Muscle of back (tissue), 11 donors: ENCODE measurements around the gene TK1. TPM values are rescaled to one million over a fixed set of nuclear protein-coding genes. Genes with fewer than 3 reads are reported as not detected.
"Not testable (repeated sequence)": the region's sequence is repeated elsewhere in the genome, so short reads cannot be mapped to it uniquely, and the experiment has no call there.

ENCODE experiments used
- DNase-seq, 3 donors: peaks; one replicate each; pipeline versions ENCODE4 v3.0.0 to v3.0.0-alpha.2; 2013
- polyA plus RNA-seq, 10 donors: library from polyadenylated mRNA; unstranded; fragments of 120-200 nt; gene quantifications; one replicate each; pipeline ENCODE4 v1.2.1, GENCODE V29; 2013; ENCODE audit not compliant: insufficient read length in 10 of 10

TK1 gene
- polyA plus RNA-seq, 10 donors = 12.7 to 40.5 (median 19.7) TPM

DNA sequence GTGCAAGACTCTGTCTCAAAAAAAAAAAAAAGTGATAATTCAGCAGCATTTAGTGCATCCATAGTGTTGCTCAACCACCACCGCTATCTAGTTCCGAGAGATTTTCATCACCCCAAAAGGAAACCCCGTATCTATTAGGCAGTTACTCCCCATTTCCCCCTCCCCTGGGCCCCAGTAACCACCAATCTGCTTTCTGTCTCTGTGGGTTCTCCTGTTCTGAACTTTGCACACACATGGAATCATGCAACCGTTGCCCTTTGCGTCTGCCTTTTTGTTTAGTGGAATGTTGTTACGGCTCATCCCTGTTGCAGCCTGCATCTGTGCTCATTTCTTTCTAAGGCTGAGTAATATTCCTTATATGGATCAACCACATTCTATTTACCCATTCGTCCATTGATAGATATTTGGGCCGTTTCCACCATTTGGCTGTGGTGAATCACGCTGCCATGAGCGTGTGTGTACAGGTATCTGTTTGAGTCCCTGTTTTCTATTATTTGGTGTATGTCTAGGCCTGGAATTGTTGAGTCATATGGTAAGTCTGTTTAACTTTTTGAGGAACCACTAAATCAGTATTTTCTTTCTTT, 27.2 kb downstream of the TK1 start:
- no peak for DNase-seq

GRCh38 chr17:78154903-78155811, 31.7 kb downstream of the TK1 start:
- DNase-seq = no peak

DNA sequence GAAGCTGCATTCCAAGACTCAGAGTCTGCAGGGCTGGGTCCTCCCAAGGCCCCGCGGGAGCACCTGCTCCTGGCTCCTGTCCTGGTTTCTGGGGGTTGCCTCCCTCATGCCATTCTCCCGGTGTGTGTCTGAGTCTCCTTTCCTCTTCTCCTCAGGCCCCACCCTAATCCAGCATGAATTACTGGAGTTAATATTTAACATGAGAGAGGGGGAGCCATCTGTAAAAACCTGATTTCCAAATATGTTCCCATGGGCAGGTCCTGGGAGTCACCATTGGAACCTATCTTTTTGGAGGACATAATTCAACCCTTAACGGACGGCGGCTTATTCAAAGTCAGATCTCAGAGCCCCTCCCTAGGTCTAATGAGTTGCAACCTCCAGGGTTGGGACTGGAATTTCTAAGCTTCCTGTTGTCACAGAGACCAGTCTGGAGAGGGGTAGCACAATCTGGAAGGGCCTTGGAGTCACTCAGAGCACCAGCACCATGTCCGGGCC, 35.3 kb downstream of the TK1 start:
- DNase-seq = no peak

GRCh38 chr17:78148286-78149016, 38.4 kb downstream of the TK1 start:
- no peak for DNase-seq

- DNase-seq = no peak
Measured at GRCh38 chr17:78147315-78147998, 39.4 kb downstream of the TK1 start.

- DNase-seq = no peak
Measured at GRCh38 chr17:78146881-78147280, 40.0 kb downstream of the TK1 start.

- no peak for DNase-seq
Measured at GRCh38 chr17:78146471-78146869, 40.4 kb downstream of the TK1 start.

DNA sequence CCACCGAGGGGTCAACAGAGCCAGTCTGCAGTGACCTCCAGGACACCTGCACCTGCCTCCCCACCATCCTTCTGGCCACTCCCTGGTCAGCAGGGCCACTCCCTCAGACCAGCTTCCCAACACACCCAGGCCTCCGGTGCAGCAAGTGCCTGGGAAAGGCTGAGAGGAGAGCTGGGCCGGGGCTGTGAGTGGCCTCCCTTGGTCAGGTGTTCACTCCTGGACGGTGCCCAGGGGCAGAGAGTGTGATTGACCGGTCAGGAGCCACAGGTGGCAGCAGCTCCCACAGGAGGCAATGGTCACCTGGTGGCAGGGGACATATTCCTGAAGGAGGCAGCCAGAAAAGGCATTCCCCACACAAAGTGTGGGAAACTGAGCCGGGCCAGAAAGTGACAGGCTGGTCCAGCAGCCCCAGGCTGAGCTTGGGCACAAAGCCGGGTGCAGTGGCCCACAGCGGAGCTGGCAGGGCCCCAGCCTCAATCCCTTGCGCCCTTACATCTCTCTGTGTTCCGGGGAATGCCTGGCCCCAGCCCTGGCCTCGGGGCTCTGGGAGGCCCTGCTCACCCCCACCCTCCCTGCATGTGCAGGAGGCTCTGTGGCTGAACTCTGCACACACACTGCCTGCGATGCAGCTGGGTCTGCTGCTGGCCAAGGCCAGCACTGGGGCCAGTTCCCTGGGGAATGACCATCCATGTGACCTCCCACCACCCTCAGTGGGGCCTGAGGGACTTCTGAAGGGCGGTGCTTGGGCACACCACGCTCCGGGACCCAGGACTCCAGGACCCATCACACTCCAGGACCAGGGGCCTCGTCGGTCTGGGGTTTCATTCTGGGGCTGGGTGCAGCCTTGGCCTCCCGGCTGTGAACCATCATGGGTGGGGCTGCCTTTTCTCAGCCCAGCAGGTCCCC, 41.9 kb downstream of the TK1 start:
- DNase-seq = peak in 2 of 3 donors; percentile 61 to 91

DNA sequence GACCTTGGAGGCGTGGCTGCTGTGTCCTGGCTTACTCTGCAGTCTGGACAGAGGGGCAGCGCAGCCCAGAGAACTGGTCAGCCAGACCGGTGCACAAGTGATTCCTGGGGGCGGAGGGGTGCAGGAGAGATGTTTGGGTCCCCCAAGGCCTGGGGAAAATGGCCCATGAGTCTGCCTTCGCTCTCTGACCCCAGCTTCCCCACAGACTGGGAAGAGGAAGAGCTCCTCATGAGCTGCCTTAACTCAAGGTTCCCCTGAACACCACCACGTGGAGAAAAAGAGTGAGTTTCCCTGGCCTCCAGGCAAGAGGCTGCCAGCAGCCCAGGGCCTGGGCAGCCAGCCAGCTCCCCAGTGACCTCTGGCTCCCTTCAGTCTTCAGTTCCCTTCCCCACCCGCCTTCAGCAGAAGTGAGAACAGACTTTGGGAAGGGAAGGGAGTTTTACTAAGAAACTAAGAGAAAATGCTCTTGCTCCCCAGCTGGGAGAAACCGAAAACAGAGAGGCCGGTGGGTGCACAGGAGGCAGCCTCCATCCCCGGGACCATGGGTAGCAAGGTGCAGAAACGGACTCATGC, 42.6 kb downstream of the TK1 start:
- peak in 2 of 3 donors; percentile 88 to 94 for DNase-seq

DNA sequence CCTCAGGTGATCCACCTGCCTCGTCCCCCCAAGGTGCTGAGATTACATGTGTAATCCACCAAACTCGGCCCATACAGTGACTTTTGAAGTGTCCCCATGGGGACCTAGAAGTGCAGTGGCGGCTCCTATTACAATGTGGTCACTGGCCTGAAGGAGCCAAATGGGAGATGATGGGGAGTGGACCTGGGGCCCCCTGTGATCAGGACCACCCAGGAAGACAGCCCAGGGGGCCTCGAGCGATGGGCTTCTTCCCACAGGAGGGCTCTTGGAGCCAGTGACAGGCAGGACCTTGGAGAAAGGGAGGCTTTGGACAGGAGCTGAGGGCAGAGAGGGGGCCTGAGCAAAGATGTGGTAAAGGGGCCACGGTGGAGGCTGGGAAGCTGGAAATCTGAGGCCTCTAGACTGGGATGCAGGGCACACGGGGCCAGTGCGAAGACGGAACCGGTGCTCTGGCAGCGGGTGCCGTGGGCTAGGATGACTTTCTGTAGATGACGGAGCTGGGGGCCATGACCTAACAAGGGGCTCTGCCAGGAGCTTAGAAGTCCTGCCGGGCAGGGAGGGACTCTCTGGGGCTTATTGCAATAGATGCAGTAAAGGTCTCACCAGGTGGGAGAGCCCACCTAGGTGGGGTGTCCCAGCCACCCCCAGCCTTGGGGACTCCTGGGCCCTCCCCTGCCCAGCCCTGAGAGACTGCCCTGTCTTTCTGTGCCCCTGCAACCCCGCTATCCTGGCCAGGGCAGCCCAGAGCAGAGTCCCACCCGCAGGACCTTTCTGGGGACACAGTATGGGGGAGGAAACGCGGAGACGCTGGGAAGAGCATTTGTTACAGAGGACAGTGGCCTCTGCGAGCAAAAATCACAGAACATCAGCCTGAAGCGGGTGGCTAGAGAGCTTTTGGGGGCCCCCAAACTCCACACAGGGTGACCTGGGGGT, 43.4 kb downstream of the TK1 start:
- DNase-seq = no peak

DNA sequence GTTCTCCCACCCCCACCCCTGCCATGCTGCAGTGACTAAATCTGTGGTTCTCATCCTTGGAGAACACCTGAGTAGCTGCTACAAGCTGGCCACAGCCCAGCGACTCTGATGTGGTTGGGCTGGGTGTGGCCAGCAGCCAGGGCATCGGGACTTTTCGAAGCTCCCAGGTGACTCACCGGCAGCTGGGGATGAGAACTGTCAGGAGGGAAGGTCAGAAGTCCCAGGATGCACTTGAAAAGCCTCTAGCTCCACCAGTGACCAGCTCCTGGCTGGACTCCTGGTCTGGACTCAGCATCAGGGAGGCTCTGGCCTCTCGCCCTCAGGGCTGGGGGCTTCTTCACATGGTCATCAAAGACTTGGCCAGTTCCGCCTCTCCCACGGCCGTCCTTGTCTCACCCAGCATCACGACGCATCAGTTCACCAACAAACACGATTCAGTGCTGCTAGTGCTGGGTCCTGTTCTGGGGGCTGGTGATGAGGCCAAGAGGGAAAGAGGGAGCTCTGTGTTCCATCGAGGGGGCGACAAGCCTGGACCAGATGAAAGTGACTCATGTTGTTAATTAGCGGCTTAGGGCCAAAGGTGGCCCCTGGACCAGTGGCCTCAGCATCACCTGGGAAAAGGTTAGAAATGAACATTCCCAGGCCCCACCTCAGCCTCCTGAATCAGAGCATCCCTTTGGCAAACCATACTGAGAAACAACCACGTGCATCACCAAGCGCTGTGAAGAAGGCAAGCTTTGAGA, 44.6 kb downstream of the TK1 start:
- no peak for DNase-seq

DNA sequence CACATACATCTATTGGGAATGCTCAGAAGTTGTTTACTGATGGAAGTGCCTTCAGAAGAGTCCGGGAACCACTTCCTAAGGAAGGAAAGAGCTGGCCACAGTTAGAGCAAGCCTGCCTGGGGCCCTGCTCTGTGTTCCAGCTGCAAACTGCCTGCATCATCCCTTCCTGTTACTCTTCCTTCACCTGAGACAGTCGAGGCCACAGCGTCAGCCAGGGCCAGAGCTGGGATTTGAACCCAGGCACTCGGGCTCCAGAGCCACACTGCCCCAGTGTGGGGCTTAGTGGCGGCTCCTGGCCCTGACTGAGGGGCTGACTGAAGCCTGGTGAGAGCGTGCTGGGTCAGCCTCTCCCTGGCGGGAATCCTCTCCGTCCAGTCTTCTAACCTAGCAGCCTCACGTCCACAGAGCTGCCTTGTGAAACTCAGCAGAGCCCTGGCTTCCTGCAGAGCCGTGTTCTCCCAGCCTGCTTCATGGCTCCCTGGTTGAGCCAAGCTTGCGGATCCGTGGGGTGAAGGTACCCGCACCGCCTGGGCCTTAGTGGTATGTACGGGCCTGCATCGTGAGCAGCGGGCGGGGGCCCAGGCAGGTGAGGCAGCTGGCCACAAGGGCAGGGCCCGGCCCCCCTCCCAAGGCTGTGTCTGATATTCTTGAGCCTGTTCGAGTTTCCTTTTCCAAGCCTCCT, 45.3 kb downstream of the TK1 start:
- no peak for DNase-seq

DNA sequence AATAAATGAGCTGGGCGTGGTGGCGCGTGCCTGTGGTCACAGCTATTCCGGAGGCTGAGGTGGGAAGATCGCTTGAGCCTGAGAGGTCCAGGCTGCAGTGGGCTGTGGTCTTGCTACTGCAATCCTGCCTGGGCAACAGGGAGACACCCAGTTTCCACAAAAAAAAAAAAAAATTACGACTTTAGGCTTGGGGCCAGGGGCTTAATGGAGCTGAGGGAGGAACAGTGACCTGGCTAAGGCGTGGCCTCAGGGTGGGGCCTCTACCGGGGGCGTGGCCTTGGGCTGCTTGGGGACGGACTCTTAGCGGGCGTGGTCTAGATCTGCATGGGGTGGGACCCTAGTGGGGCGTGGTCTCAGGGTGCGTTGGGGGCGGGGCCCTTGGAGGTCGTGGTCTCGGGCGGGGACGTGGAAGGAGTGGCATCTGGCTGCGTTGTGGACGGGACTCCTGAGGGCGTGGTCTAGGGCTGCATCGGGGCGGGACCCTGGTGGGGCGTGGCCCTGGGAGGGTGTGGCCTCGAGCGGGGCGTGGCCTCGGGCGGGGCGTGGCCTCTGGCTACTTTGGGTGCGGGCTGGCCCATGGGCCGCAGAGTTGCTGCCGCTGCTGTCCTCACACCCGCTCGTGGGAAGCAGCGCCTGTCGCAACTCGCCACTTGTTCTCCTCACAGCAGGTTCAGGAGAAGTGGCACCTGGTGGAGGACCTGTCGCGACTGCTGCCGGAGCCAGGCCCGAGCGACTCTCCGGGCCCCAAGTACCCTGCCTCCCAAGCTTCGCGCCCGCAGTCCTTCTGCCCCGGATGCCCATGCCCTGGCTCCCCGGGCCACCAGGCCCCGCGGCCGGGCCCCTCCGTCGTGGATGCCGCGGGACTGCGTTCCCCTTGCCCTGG, 46.4 kb downstream of the TK1 start:
- DNase-seq = peak in 2 of 3 donors; percentile 54 to 75

GRCh38 chr17:78139861-78140168, 47.0 kb downstream of the TK1 start:
- DNase-seq = not testable (repeated sequence)

DNA sequence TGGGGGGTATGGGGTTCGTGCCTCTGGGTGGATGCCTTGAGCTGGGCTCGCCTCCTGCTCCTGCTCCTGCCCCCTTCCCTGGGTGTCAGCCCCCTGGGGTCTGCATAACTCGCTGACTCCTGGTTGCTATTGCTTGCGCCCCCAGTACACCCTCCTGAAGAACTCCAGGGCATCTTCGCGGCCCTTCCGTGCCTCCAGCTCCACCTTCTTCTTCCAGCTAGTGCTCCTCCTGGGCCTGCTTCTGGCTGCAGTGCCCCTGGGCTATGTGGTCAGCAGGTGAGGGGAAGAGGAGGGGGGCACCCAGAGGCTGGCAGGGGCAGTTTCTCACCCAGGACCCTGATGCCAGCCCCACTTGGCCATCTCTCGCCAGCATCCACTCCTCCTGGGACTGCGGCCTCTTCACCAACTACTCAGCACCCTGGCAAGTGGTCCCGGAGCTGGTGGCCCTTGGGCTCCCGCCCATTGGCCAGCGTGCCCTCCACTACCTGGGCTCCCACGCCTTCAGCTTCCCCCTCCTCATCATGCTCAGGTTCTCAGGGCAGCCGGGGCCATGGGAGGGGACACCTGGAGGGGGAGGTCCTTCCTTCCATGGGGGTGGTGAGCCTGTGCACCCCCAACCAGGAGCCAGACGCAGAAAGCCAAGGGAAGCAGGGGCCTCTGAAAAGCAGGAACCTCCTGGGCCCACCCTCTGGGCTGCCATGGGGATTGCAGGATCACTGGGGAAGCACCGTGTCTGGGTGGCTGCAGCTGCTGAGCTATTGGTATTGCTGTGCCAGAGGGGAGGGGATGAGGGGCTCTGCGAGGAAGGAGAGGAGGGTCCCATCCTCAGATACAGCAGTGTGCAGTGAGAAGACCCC, 48.4 kb downstream of the TK1 start:
- no peak for DNase-seq
